ENCODE measurements around the gene HILPDA. TPM values are rescaled to one million over a fixed set of nuclear protein-coding genes. Genes with fewer than 3 reads are reported as not detected.

The HILPDA gene
- 10 to 100 TPM; 51.8 to 53.4 TPM for total RNA-seq

- H3K36me3 Mint-ChIP-seq (ENCODE audit: low read depth) = peaks cover 19% of the 10 kb centered on the region
- peaks cover 56% of the 10 kb centered on the region for H3K4me1 Mint-ChIP-seq
- H3K9me3 Mint-ChIP-seq = no peaks in the 10 kb centered on the region
- DNase-seq = peak; percentile 95
- peak within 1 kb of the TSS; percentile 94 for H3K4me3 Mint-ChIP-seq
- H3K27me3 Mint-ChIP-seq = peaks cover 20% of the 10 kb centered on the region
- ChIA-PET POLR2A (interaction anchor here (0.8 to 1.5 kb wide), 11 partner anchors 11 to 407 kb away, joined by 3 to 6 read pairs (median 3); partner anchors contain the start of genes ATP6V1F and CALU), CTCF (interaction anchor here (0.7 to 4.8 kb wide), 12 partner anchors 9 to 284 kb away, joined by 3 to 85 read pairs (median 3); partner anchors contain the start of genes CALU, METTL2B and RBM28)
- peak within 1 kb of the TSS; percentile 90 for H3K27ac Mint-ChIP-seq
These were observed at the start of gene HILPDA for GRCh38 chr7:128455543-128456254. TSS of gene HILPDA (plus strand) at chr7:128455878. CDS start at chr7:128457269, 1,391 bp downstream.

- peak overlapping the region; percentile 72 for H3K4me3 Mint-ChIP-seq
- DNase-seq = no peak
- CTCF ChIA-PET = interaction anchor here (1.0 to 13.0 kb wide), 4 partner anchors 9 to 19 kb away, joined by 3 to 167 read pairs (median 15); no protein-coding TSS in a partner anchor
- peaks cover 54% of the 10 kb centered on the region for H3K4me1 Mint-ChIP-seq
- H3K36me3 Mint-ChIP-seq (ENCODE audit: low read depth) = peaks cover 16% of the 10 kb centered on the region
- POLR2A ChIA-PET = interaction anchor here (0.7 to 4.5 kb wide), 4 partner anchors 12 to 51 kb away, joined by 3 to 16 read pairs (median 4); partner anchors contain the start of gene HILPDA
- H3K27ac Mint-ChIP-seq = peak overlapping the region; percentile 14
- H3K27me3 Mint-ChIP-seq = peaks cover 5% of the 10 kb centered on the region
- H3K9me3 Mint-ChIP-seq = no peaks in the 10 kb centered on the region
These were observed 49.1 kb upstream of the HILPDA start for GRCh38 chr7:128406314-128407232.

GRCh38 chr7:128407233-128407589 lies 48.5 kb upstream of the HILPDA start:
- Mint-ChIP-seq H3K27ac (no peak overlapping the region), H3K4me1 (peaks cover 54% of the 10 kb centered on the region), H3K27me3 (peaks cover 9% of the 10 kb centered on the region), H3K4me3 (no peak overlapping the region), H3K9me3 (no peaks in the 10 kb centered on the region), H3K36me3 (ENCODE audit: low read depth) (peaks cover 15% of the 10 kb centered on the region)
- POLR2A ChIA-PET = interaction anchor here (0.7 to 4.5 kb wide), 4 partner anchors 11 to 51 kb away, joined by 3 to 16 read pairs (median 4); partner anchors contain the start of gene HILPDA
- DNase-seq = no peak
- CTCF ChIA-PET = interaction anchor here (1.2 to 13.0 kb wide), 4 partner anchors 10 to 67 kb away, joined by 6 to 167 read pairs (median 15); no protein-coding TSS in a partner anchor

GRCh38 chr7:128407751-128408708 lies 47.6 kb upstream of the HILPDA start:
- POLR2A ChIA-PET = interaction anchor here (0.7 to 4.5 kb wide), 7 partner anchors 10 to 52 kb away, joined by 3 to 21 read pairs (median 5); partner anchors contain the start of gene HILPDA
- CTCF ChIA-PET = interaction anchor here (1.2 to 13.0 kb wide), 7 partner anchors 8 to 67 kb away, joined by 6 to 167 read pairs (median 8); partner anchors contain the start of gene HILPDA
- peaks cover 12% of the 10 kb centered on the region for H3K36me3 Mint-ChIP-seq (ENCODE audit: low read depth)
- peaks cover 9% of the 10 kb centered on the region for H3K27me3 Mint-ChIP-seq
- no peaks in the 10 kb centered on the region for H3K9me3 Mint-ChIP-seq
- DNase-seq = no peak
- no peak overlapping the region for H3K27ac Mint-ChIP-seq
- peaks cover 50% of the 10 kb centered on the region for H3K4me1 Mint-ChIP-seq
- peak overlapping the region; percentile 87 for H3K4me3 Mint-ChIP-seq

- peak overlapping the region; percentile 70 for H3K27ac Mint-ChIP-seq
- peak overlapping the region; percentile 87 for H3K4me3 Mint-ChIP-seq
- peaks cover 8% of the 10 kb centered on the region for H3K36me3 Mint-ChIP-seq (ENCODE audit: low read depth)
- H3K9me3 Mint-ChIP-seq = no peaks in the 10 kb centered on the region
- peaks cover 42% of the 10 kb centered on the region for H3K4me1 Mint-ChIP-seq
- DNase-seq = no peak
- CTCF ChIA-PET = interaction anchor here (1.2 to 13.0 kb wide), 7 partner anchors 9 to 66 kb away, joined by 6 to 167 read pairs (median 8); partner anchors contain the start of gene HILPDA
- H3K27me3 Mint-ChIP-seq = peaks cover 17% of the 10 kb centered on the region
- POLR2A ChIA-PET = interaction anchor here (0.7 to 4.5 kb wide), 7 partner anchors 9 to 52 kb away, joined by 3 to 21 read pairs (median 3); partner anchors contain the start of gene HILPDA
These were observed 46.7 kb upstream of the HILPDA start for GRCh38 chr7:128408709-128409595.

GRCh38 chr7:128409596-128410450 lies 45.9 kb upstream of the HILPDA start, which contains the start of gene IMPDH1:
TSS of gene IMPDH1 (minus strand) at chr7:128409982. CDS start at chr7:128409901, 81 bp downstream.
- H3K36me3 Mint-ChIP-seq (ENCODE audit: low read depth) = peaks cover 2% of the 10 kb centered on the region
- peak within 1 kb of the TSS; percentile 80 for H3K27ac Mint-ChIP-seq
- peaks cover 20% of the 10 kb centered on the region for H3K27me3 Mint-ChIP-seq
- CTCF ChIA-PET = interaction anchor here (1.1 to 13.0 kb wide), 8 partner anchors 12 to 51 kb away, joined by 3 to 167 read pairs (median 6); partner anchors contain the start of gene HILPDA
- DNase-seq = peak; percentile 88
- POLR2A ChIA-PET = interaction anchor here (1.0 to 4.5 kb wide), 4 partner anchors 9 to 51 kb away, joined by 3 to 21 read pairs (median 10); no protein-coding TSS in a partner anchor
- peak within 1 kb of the TSS; percentile 87 for H3K4me3 Mint-ChIP-seq
- no peaks in the 10 kb centered on the region for H3K9me3 Mint-ChIP-seq
- H3K4me1 Mint-ChIP-seq = peaks cover 33% of the 10 kb centered on the region

- DNase-seq = no peak
- ChIA-PET POLR2A (interaction anchor here (1.0 to 4.5 kb wide), 3 partner anchors 8 to 15 kb away, joined by 3 to 21 read pairs (median 16); no protein-coding TSS in a partner anchor), CTCF (interaction anchor here (1.1 to 13.0 kb wide), 5 partner anchors 12 to 51 kb away, joined by 3 to 167 read pairs (median 5); no protein-coding TSS in a partner anchor)
- Mint-ChIP-seq H3K4me1 (peaks cover 31% of the 10 kb centered on the region), H3K9me3 (no peaks in the 10 kb centered on the region), H3K27ac (peak overlapping the region; percentile 80), H3K4me3 (peak overlapping the region; percentile 87), H3K36me3 (ENCODE audit: low read depth) (no peaks in the 10 kb centered on the region), H3K27me3 (peaks cover 20% of the 10 kb centered on the region)
These were observed 45.3 kb upstream of the HILPDA start for GRCh38 chr7:128410451-128410753.

GRCh38 chr7:128415217-128415785 lies 40.4 kb upstream of the HILPDA start:
- DNase-seq = no peak
- H3K36me3 Mint-ChIP-seq (ENCODE audit: low read depth) = no peaks in the 10 kb centered on the region
- POLR2A ChIA-PET = interaction anchor here (1.3 to 1.9 kb wide), 3 partner anchors 10 to 32 kb away, joined by 3 to 6 read pairs (median 5); no protein-coding TSS in a partner anchor
- H3K27me3 Mint-ChIP-seq = peaks cover 24% of the 10 kb centered on the region
- no peaks in the 10 kb centered on the region for H3K9me3 Mint-ChIP-seq
- peaks cover 4% of the 10 kb centered on the region for H3K4me1 Mint-ChIP-seq
- H3K27ac Mint-ChIP-seq = no peak overlapping the region
- CTCF ChIA-PET = interaction anchor here (1.5 to 13.0 kb wide), 5 partner anchors 10 to 68 kb away, joined by 4 to 167 read pairs (median 10); no protein-coding TSS in a partner anchor
- no peak overlapping the region for H3K4me3 Mint-ChIP-seq

GRCh38 chr7:128417071-128417470 lies 38.6 kb upstream of the HILPDA start:
- Mint-ChIP-seq H3K36me3 (ENCODE audit: low read depth) (no peaks in the 10 kb centered on the region), H3K27me3 (peaks cover 17% of the 10 kb centered on the region), H3K4me3 (no peak overlapping the region), H3K27ac (no peak overlapping the region), H3K4me1 (peaks cover 6% of the 10 kb centered on the region), H3K9me3 (no peaks in the 10 kb centered on the region)
- DNase-seq = no peak
- ChIA-PET CTCF (interaction anchor here (0.8 to 13.0 kb wide), 6 partner anchors 8 to 44 kb away, joined by 3 to 167 read pairs (median 6); no protein-coding TSS in a partner anchor), POLR2A (interaction anchor here (1.9 to 2.2 kb wide), 2 partner anchors 8 kb away, joined by 6 to 16 read pairs; partner anchors contain the start of gene IMPDH1)
